SH-SY5Y (cell line): Measurements from ENCODE around the gene GAB2.

Source experiments
- GATA2 ChIP-seq: IDR thresholded peaks from 2 replicates; pipeline ENCODE4 v1.6.1; 2011; ENCODE audit warnings: mild to moderate bottlenecking, low read depth, low read length
- GATA3 ChIP-seq: IDR thresholded peaks from 2 replicates; pipeline ENCODE4 v1.6.1; 2011; ENCODE audit warnings: low read depth, mild to moderate bottlenecking, low read length, moderate library complexity

DNA sequence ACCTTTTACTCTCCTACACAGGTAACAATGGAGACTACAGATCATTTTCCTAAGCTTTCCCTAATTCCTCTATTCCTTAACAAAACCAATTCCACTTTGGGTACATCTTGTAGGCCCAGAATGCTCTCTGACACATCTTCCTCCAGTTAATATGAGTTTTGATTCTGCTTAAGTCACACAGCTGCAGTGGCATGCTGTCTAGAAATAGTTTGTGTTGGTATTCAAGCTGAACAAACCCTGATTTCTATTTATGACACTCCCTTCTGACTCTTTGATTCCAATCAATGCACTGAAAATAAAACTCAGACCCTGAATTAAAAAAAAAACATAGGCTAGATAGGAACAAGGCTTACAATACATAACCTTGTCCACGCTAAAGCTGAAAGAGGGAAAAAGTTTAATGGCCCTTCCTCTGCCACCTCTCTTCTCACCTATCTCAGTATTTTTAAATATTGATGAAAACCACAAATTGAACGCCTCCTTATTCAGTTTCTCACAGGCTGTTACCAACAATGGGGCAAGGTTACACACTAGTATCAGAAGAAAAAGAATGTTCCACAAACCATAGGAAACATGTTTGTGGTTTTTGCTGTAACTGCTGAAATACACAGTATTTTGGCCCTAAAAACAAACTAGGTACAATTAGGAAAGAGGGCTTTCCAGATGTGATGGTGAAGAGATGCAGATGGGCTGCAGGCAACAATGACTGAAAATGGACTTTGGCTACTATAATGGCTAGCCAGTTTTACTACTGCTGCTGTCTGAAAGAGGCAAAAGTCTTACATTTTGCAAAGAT, 35.7 kb upstream of the GAB2 start:
- TF ChIP-seq GATA2 (no peak), GATA3 (no peak)
